ENCODE measurements around the gene TSN.

GRCh38 chr2:121736140-121736461 is 19.4 kb upstream of the TSN start:
- TF ChIP-seq POLR2AphosphoS5 (IDR thresholded peaks at IDR 0.05), result no peak
- TF ChIP-seq, protein P1, sequence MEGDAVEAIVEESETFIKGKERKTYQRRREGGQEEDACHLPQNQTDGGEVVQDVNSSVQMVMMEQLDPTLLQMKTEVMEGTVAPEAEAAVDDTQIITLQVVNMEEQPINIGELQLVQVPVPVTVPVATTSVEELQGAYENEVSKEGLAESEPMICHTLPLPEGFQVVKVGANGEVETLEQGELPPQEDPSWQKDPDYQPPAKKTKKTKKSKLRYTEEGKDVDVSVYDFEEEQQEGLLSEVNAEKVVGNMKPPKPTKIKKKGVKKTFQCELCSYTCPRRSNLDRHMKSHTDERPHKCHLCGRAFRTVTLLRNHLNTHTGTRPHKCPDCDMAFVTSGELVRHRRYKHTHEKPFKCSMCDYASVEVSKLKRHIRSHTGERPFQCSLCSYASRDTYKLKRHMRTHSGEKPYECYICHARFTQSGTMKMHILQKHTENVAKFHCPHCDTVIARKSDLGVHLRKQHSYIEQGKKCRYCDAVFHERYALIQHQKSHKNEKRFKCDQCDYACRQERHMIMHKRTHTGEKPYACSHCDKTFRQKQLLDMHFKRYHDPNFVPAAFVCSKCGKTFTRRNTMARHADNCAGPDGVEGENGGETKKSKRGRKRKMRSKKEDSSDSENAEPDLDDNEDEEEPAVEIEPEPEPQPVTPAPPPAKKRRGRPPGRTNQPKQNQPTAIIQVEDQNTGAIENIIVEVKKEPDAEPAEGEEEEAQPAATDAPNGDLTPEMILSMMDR (IDR thresholded peaks at IDR 0.05 in 8 of 11, conservative IDR thresholded peaks at IDR 0.05 in 3 of 11), result no peak

All from spleen (tissue), 7 donors.